Adrenal gland (tissue), 12 donors: ENCODE measurements around the gene OR51B4. TPM values are rescaled to one million over a fixed set of nuclear protein-coding genes. Genes with fewer than 3 reads are reported as not detected.

Experiments
- DNase-seq, 7 donors: peaks; one replicate each; pipeline ENCODE4 v3.0.0-alpha.2; 2019 to 2020
- H3K27ac ChIP-seq, 5 donors: fragments of 200-600 bp; sonication (generic) in 4 of 5; 1 replicate in 3 of 5; 2 replicates in 2 of 5; pipeline versions ENCODE4 v1.5.1 to v1.8.0; 2016 to 2020; ENCODE audit warnings: mild to moderate bottlenecking in 1 of 5
- H3K27me3 ChIP-seq: fragments of 200-600 bp; 2 replicates; pipeline ENCODE4 v1.8.0; 2021
- H3K36me3 ChIP-seq, 2 donors: fragments of 200-600 bp; replicated peaks in 1 of 2; 1 replicate in 1 of 2; 2 replicates in 1 of 2; pipeline versions ENCODE4 v1.5.1 to v1.8.0; 2018 to 2022
- H3K4me1 ChIP-seq, 2 donors: fragments of 200-600 bp; replicated peaks in 1 of 2; 1 replicate in 1 of 2; 2 replicates in 1 of 2; pipeline versions ENCODE4 v1.5.1 to v1.8.0; 2018 to 2021
- H3K4me3 ChIP-seq, 4 donors: fragments of 200-600 bp; sonication (generic) in 3 of 4; one replicate each; pipeline ENCODE4 v1.5.1; 2016 to 2018
- H3K9me3 ChIP-seq, 3 donors: fragments of 200-600 bp; sonication (generic) in 1 of 3; replicated peaks in 1 of 3; 1 replicate in 2 of 3; 2 replicates in 1 of 3; pipeline versions ENCODE4 v1.5.1 to v1.8.0; 2016 to 2021
- POLR2A ChIP-seq, 2 donors: fragments of 450-650 bp; IDR thresholded peaks; one replicate each; pipeline ENCODE4 v1.6.1; 2017; ENCODE audit warnings: antibody characterized with exemption in 2 of 2, mild to moderate bottlenecking in 2 of 2, moderate library complexity in 1 of 2
- WGBS, 4 donors: extraction: QIAGEN DNeasy Blood & Tissue Kit in 2 of 4; methylation state at CpG; one replicate each; pipeline versions ENCODE4 v1.1.5 to v1.1.7; 2013 to 2017; 5-methylcytosine and 5-hydroxymethylcytosine counted together
- intact Hi-C, 2 donors: fragments of 100-400 bp; cut with DNase I; formaldehyde crosslinking; loops; one replicate each; pipeline versions ENCODE4 v1.14.1 to v1.15.0; 2022 to 2023
- polyA plus RNA-seq, 3 donors: library from polyadenylated mRNA; stranded (reverse); fragments of 200-250 nt in 2 of 3; fragments of 350-450 nt in 1 of 3; fragmentation: Illumina TruSeq in 1 of 3; extraction: RNeasy Lipid Tissue Mini Kit (QIAGEN cat#74804) in 1 of 3; gene quantifications; one replicate each; pipeline ENCODE4 v1.2.3, GENCODE V29; 2013 to 2014
- total RNA-seq, 9 donors: library from RNA; depleted of rRNA in 4 of 9; stranded (reverse); fragments of >200 nt in 4 of 9; fragments of 120-200 nt in 1 of 9; fragmentation: NEBNext Ultra II Directional in 1 of 9; extraction: Animal tissue kit (Norgen Biotek cat#: 25700) in 1 of 9; gene quantifications; one replicate each; pipeline versions ENCODE4 v1.1.0 to v1.2.4, GENCODE V29; 2013 to 2023
- TF ChIP-seq, protein P1 (sequence below), 6 experiments: fragments of 450-650 bp in 4 of 6; fragments of 200-600 bp in 2 of 6; sonication (generic) in 1 of 6; IDR thresholded peaks; 1 replicate in 5 of 6; 2 replicates in 1 of 6; pipeline versions ENCODE4 v1.5.1 to v1.8.0; 2016 to 2021; ENCODE audit warnings: antibody characterized with exemption in 6 of 6, mild to moderate bottlenecking in 2 of 6, moderate library complexity in 1 of 6
- donor health status: healthy with polysubstance abuse.
- donor health status: Bipolar disorder and iron deficiency.
- donor health status: DM: yes; HTN: yes; CAD: no.
- donor health status: DM: no; HTN: no; CAD: no.
- donor health status: DM: no; HTN: no; CAD: no.
- donor health status: DM: yes; HTN: yes; CAD: no.

OR51B4 gene
- total and polyA plus RNA-seq, 12 donors = 0.28 to 0.78 (median 0.34) TPM; not detected in 9

DNA sequence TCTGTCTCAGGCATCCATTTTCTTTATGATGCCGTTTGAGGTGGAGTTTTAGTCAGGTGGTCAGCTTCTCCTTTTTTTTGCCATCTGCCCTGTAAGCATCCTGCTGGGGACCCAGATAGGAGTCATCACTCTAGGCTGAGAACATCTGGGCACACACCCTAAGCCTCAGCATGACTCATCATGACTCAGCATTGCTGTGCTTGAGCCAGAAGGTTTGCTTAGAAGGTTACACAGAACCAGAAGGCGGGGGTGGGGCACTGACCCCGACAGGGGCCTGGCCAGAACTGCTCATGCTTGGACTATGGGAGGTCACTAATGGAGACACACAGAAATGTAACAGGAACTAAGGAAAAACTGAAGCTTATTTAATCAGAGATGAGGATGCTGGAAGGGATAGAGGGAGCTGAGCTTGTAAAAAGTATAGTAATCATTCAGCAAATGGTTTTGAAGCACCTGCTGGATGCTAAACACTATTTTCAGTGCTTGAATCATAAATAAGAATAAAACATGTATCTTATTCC is 21.1 kb downstream of the OR51B4 start:
- no peaks in the 10 kb centered on the region for H3K27me3 ChIP-seq
- H3K4me1 ChIP-seq = no peaks in the 10 kb centered on the region
- H3K27ac ChIP-seq = peak overlapping the region in 2 of 5 donors; percentile 27 to 48
- intact Hi-C loops = no loop called here
- DNase-seq = peak; percentile 84 to 95 (median 94)
- TF ChIP-seq, protein P1, sequence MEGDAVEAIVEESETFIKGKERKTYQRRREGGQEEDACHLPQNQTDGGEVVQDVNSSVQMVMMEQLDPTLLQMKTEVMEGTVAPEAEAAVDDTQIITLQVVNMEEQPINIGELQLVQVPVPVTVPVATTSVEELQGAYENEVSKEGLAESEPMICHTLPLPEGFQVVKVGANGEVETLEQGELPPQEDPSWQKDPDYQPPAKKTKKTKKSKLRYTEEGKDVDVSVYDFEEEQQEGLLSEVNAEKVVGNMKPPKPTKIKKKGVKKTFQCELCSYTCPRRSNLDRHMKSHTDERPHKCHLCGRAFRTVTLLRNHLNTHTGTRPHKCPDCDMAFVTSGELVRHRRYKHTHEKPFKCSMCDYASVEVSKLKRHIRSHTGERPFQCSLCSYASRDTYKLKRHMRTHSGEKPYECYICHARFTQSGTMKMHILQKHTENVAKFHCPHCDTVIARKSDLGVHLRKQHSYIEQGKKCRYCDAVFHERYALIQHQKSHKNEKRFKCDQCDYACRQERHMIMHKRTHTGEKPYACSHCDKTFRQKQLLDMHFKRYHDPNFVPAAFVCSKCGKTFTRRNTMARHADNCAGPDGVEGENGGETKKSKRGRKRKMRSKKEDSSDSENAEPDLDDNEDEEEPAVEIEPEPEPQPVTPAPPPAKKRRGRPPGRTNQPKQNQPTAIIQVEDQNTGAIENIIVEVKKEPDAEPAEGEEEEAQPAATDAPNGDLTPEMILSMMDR (IDR thresholded peaks at IDR 0.05) = no peak
- TF ChIP-seq POLR2A (IDR thresholded peaks at IDR 0.05) = no peak
- WGBS, 4 donors = 22 to 32% (median 28%) methylated on average over 3 of the region's 3 CpGs
- H3K36me3 ChIP-seq = no peaks in the 10 kb centered on the region
- no peaks in the 10 kb centered on the region for H3K9me3 ChIP-seq
- no peak overlapping the region for H3K4me3 ChIP-seq

GRCh38 chr11:5279471-5280090 is 22.2 kb downstream of the OR51B4 start:
- Histone ChIP-seq H3K27ac (no peak overlapping the region), H3K4me3 (no peak overlapping the region), H3K36me3 (no peaks in the 10 kb centered on the region), H3K27me3 (no peaks in the 10 kb centered on the region), H3K4me1 (no peaks in the 10 kb centered on the region), H3K9me3 (no peaks in the 10 kb centered on the region)
- DNase-seq = no peak
- intact Hi-C loops = no loop called here
- 71 to 79% (median 76%) methylated on average over 4 of the region's 4 CpGs for WGBS, 4 donors
- TF ChIP-seq, protein P1 (IDR thresholded peaks at IDR 0.05) = no peak
- TF ChIP-seq POLR2A (IDR thresholded peaks at IDR 0.05) = no peak

GRCh38 chr11:5277807-5278382 is 23.9 kb downstream of the OR51B4 start:
- Histone ChIP-seq H3K27me3 (no peaks in the 10 kb centered on the region), H3K27ac (no peak overlapping the region), H3K4me3 (no peak overlapping the region), H3K36me3 (no peaks in the 10 kb centered on the region), H3K4me1 (no peaks in the 10 kb centered on the region), H3K9me3 (no peaks in the 10 kb centered on the region)
- 57 to 76% (median 68%) methylated on average over 1 of the region's 1 CpG for WGBS, 4 donors
- no peak for DNase-seq
- TF ChIP-seq, protein P1 (IDR thresholded peaks at IDR 0.05) = no peak
- TF ChIP-seq POLR2A (IDR thresholded peaks at IDR 0.05) = no peak
- intact Hi-C loops = no loop called here

DNA sequence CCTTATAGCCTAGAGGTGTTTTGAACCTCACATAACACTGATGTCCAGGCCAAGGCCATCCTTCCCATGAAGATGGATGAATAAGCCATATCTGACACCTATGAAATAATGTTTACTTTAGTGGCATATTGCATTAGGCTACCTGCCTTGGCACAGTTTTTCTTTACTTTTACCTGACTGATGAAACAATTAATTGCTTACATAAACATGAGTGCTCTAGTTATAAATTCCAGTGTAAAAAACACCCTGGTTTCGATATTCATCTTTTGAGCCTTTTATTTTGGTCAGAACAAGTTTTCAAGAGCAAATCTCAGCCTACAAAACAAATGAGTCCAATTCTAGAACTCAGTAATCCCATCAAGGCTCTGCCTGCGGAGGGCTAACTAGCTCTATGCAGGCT is 25.0 kb downstream of the OR51B4 start:
- H3K4me3 ChIP-seq = no peak overlapping the region
- WGBS, 4 donors = 77 to 89% (median 81%) methylated on average over 2 of the region's 2 CpGs
- intact Hi-C loops = no loop called here

More for the DNA sequence above, 25.0 kb downstream of the OR51B4 start:
- no peaks in the 10 kb centered on the region for H3K4me1 ChIP-seq
- H3K27me3 ChIP-seq = no peaks in the 10 kb centered on the region
- no peaks in the 10 kb centered on the region for H3K36me3 ChIP-seq
- TF ChIP-seq POLR2A (IDR thresholded peaks at IDR 0.05) = no peak
- TF ChIP-seq, protein P1 (IDR thresholded peaks at IDR 0.05) = no peak
- no peak for DNase-seq
- H3K27ac ChIP-seq = no peak overlapping the region
- no peaks in the 10 kb centered on the region for H3K9me3 ChIP-seq
